SK-N-SH treated with all-trans-retinoic acid at 6 μM for 48 hours (cell line): ENCODE data around the gene ARMH4.

Source experiments
- ATAC-seq: fragments of 200-7000 bp; cut with Tn5 transposase; 3 replicates; pipeline ENCODE4 v1.9.1; 2020; ENCODE audit warnings: mild to moderate bottlenecking, moderate library complexity
- ARNTL ChIP-seq: fragments of 450-650 bp; formaldehyde crosslinking; IDR thresholded peaks from 2 replicates; pipeline ENCODE4 v1.5.0; 2020; ENCODE audit warnings: low read depth, mild to moderate bottlenecking, moderate library complexity, borderline replicate concordance
- BACH2 ChIP-seq: fragments of 250-450 bp; sonication (Bioruptor Pico); IDR thresholded peaks from 2 replicates; pipeline ENCODE4 v1.9.0; 2021; ENCODE audit warnings: mild to moderate bottlenecking, borderline replicate concordance
- CSDC2 ChIP-seq: fragments of 250-450 bp; sonication (Bioruptor Pico); IDR thresholded peaks from 2 replicates; pipeline ENCODE4 v1.5.0; 2020; ENCODE audit warnings: mild to moderate bottlenecking, moderate library complexity
- CSRNP3 ChIP-seq: fragments of 250-450 bp; sonication (Bioruptor Pico); IDR thresholded peaks from 2 replicates; pipeline ENCODE4 v1.5.1; 2021; ENCODE audit warnings: mild to moderate bottlenecking, moderate library complexity
- ESRRG ChIP-seq: fragments of 250-450 bp; sonication (Bioruptor Pico); IDR thresholded peaks from 2 replicates; pipeline ENCODE4 v1.6.1; 2021; ENCODE audit warnings: mild to moderate bottlenecking
- GLIS3 ChIP-seq: fragments of 250-450 bp; sonication (Bioruptor Pico); IDR thresholded peaks from 2 replicates; pipeline ENCODE4 v1.5.0; 2020; ENCODE audit warnings: mild to moderate bottlenecking, moderate library complexity
- ISL1 ChIP-seq: fragments of 250-450 bp; sonication (Bioruptor Pico); IDR thresholded peaks from 2 replicates; pipeline ENCODE4 v2.1.2; 2022; ENCODE audit warnings: mild to moderate bottlenecking, moderate library complexity
- OSR1 ChIP-seq: fragments of 250-450 bp; sonication (Bioruptor Pico); IDR thresholded peaks from 2 replicates; pipeline ENCODE4 v1.8.0; 2022; ENCODE audit warnings: moderate library complexity, mild to moderate bottlenecking, inconsistent platforms
- PATZ1 ChIP-seq: fragments of 250-450 bp; sonication (Bioruptor Pico); IDR thresholded peaks from 2 replicates; pipeline ENCODE4 v1.8.0; 2020; ENCODE audit warnings: mild to moderate bottlenecking, moderate library complexity, borderline replicate concordance
- POU6F1 ChIP-seq: fragments of 250-450 bp; sonication (Bioruptor Pico); IDR thresholded peaks from 2 replicates; pipeline ENCODE4 v1.8.0; 2021; ENCODE audit warnings: low read depth, mild to moderate bottlenecking, moderate library complexity, borderline replicate concordance
- PPARA ChIP-seq: fragments of 250-450 bp; sonication (Bioruptor Pico); IDR thresholded peaks from 2 replicates; pipeline ENCODE4 v1.5.0; 2020; ENCODE audit warnings: mild to moderate bottlenecking, borderline replicate concordance
- RARB ChIP-seq: fragments of 250-450 bp; sonication (Bioruptor Pico); IDR thresholded peaks from 2 replicates; pipeline ENCODE4 v1.8.0; 2021; ENCODE audit warnings: mild to moderate bottlenecking, moderate library complexity
- SNAI2 ChIP-seq: fragments of 250-450 bp; sonication (Bioruptor Pico); IDR thresholded peaks from 2 replicates; pipeline ENCODE4 v1.5.0; 2020; ENCODE audit warnings: mild to moderate bottlenecking, moderate library complexity
- TCF4 ChIP-seq: fragments of 250-450 bp; sonication (Bioruptor Pico); IDR thresholded peaks from 2 replicates; pipeline ENCODE4 v1.8.0; 2021; ENCODE audit warnings: mild to moderate bottlenecking, moderate library complexity, borderline replicate concordance
- TOX ChIP-seq: fragments of 250-450 bp; sonication (Bioruptor Pico); IDR thresholded peaks from 2 replicates; pipeline ENCODE4 v1.8.0; 2021; ENCODE audit warnings: mild to moderate bottlenecking, moderate library complexity, borderline replicate concordance
- TSHZ2 ChIP-seq: fragments of 250-450 bp; sonication (Bioruptor Pico); IDR thresholded peaks from 2 replicates; pipeline ENCODE4 v1.5.0; 2020; ENCODE audit warnings: mild to moderate bottlenecking, moderate library complexity
- ZFP3 ChIP-seq: fragments of 250-450 bp; sonication (Bioruptor Pico); IDR thresholded peaks from 2 replicates; pipeline ENCODE4 v1.5.0; 2020; ENCODE audit warnings: mild to moderate bottlenecking, moderate library complexity
- ZFP30 ChIP-seq: fragments of 450-650 bp; formaldehyde crosslinking; IDR thresholded peaks from 2 replicates; pipeline ENCODE4 v1.5.0; 2022; ENCODE audit warnings: mild to moderate bottlenecking, moderate library complexity
- ZNF565 ChIP-seq: fragments of 450-650 bp; formaldehyde crosslinking; conservative IDR thresholded peaks from 2 replicates; pipeline ENCODE4 v1.5.0; 2020; ENCODE audit warnings: low read depth, mild to moderate bottlenecking, moderate library complexity
- ZNF70 ChIP-seq: fragments of 450-650 bp; formaldehyde crosslinking; IDR thresholded peaks from 2 replicates; pipeline ENCODE4 v1.5.0; 2020; ENCODE audit warnings: mild to moderate bottlenecking, moderate library complexity
- ZNF8 ChIP-seq: fragments of 450-650 bp; formaldehyde crosslinking; IDR thresholded peaks from 2 replicates; pipeline ENCODE4 v1.5.0; 2020; ENCODE audit warnings: mild to moderate bottlenecking, moderate library complexity

Gene ARMH4

GRCh38 chr14:58100735-58101368 is 51.2 kb downstream of the ARMH4 start:
- peak; percentile 42; the same call in 2 of the 3 replicates for ATAC-seq
- TF ChIP-seq ZFP3 (CRISPR knock-in tag) = no peak
- no peak for TF ChIP-seq POU6F1 (CRISPR knock-in tag)
- TF ChIP-seq ARNTL = no peak
- TF ChIP-seq ISL1 (CRISPR knock-in tag) = no peak
- TF ChIP-seq PATZ1 (CRISPR knock-in tag) = no peak
- no peak for TF ChIP-seq PPARA
- no peak for TF ChIP-seq TCF4 (CRISPR knock-in tag)
- TF ChIP-seq OSR1 (CRISPR knock-in tag) = no peak
- no peak for TF ChIP-seq ZFP30 (CRISPR knock-in tag)
- TF ChIP-seq TOX (CRISPR knock-in tag) = no peak
- TF ChIP-seq RARB = no peak
- no peak for TF ChIP-seq ZNF70 (CRISPR knock-in tag)
- no peak for TF ChIP-seq CSDC2
- no peak for TF ChIP-seq CSRNP3
- no peak for TF ChIP-seq SNAI2 (CRISPR knock-in tag)
- no peak for TF ChIP-seq ESRRG (CRISPR knock-in tag)
- TF ChIP-seq ZNF8 (CRISPR knock-in tag) = no peak
- TF ChIP-seq BACH2 (CRISPR knock-in tag) = no peak

GRCh38 chr14:58099682-58100081 is 52.3 kb downstream of the ARMH4 start:
- no peak for TF ChIP-seq PPARA
- TF ChIP-seq OSR1 (CRISPR knock-in tag) = no peak
- no peak for TF ChIP-seq ZNF8 (CRISPR knock-in tag)
- TF ChIP-seq TSHZ2 (CRISPR knock-in tag) = no peak
- ATAC-seq = no peak

GRCh38 chr14:58098507-58098906 is 53.5 kb downstream of the ARMH4 start:
- no peak for ATAC-seq
- TF ChIP-seq ISL1 (CRISPR knock-in tag) (no peak), ZNF70 (CRISPR knock-in tag) (no peak)
- TF ChIP-seq, all 23 proteins: peak for 0

- ATAC-seq = no peak
- TF ChIP-seq CSDC2 = no peak
- TF ChIP-seq ESRRG (CRISPR knock-in tag) = no peak
- no peak for TF ChIP-seq PPARA
- TF ChIP-seq SNAI2 (CRISPR knock-in tag) = no peak
- no peak for TF ChIP-seq TOX (CRISPR knock-in tag)
- TF ChIP-seq TSHZ2 (CRISPR knock-in tag) = no peak
- TF ChIP-seq RARB = no peak
- no peak for TF ChIP-seq ZNF565 (CRISPR knock-in tag)
- no peak for TF ChIP-seq TCF4 (CRISPR knock-in tag)
- TF ChIP-seq GLIS3 (CRISPR knock-in tag) = no peak
- no peak for TF ChIP-seq CSRNP3
- TF ChIP-seq, all 23 proteins: peak for 0
Observed at GRCh38 chr14:58096731-58097130, 55.3 kb downstream of the ARMH4 start.
